Measurements from ENCODE around the gene FAM114A1.
"Not testable (repeated sequence)": the region's sequence is repeated elsewhere in the genome, so short reads cannot be mapped to it uniquely, and the experiment has no call there.

Gene FAM114A1

GRCh38 chr4:38940476-38940875 is 72.9 kb downstream of the FAM114A1 start:
- no peak for DNase-seq

DNA sequence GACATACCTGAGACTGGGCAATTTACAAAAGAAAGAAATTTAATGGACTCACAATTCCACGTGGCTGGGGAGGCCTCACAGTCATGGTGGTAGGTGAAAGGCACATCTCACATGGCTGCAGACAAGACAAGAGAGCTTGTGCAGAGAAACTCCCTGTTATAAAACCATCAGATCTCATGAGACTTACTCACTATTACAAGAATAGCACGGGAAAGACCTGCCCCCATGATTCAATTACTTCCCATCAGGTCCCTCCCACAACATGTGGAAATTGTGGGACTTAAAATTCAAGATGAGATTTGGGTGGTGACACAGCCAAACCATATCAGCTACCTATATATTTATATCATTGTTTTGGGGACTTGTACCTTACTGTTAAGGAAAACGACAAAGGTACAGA is 74.3 kb downstream of the FAM114A1 start:
- peak; percentile 24 for DNase-seq

DNA sequence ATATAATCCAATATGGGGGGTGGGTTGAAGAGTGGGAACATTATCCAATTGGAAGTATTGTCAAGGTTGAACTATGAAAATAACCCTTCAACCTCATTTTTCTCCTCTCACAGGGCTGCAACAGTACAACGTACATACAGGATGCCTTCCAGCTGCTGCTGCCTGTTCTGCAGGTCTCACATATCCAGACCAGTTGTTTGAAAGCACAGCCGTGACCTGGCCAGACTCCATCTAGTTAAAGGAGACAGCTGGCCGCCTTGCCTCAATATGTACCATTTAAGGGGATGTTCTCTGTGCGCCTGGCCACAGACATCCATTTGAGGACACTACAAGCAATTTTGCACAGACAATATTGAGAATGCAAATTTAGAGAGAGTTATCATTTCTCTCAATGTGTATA is 75.7 kb downstream of the FAM114A1 start:
- no peak for DNase-seq

DNA sequence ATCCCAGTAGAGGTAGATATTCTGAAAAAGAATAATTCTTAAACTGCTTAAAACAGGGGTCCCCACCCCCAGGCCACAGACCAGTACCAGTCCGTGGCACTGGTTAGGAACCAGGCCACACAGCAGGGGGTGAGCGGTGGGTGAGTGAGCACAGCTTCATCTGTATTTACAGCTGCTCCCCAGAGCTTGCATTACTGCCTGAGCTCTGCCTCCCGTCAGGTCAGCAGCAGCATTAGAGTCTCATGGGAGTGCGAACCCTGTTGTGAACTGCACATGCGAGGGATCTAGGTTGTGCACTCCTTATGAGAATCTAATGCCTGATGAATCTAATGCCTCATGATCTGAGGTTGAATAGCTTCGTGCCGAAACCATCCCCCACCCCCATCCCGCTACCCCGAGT is 76.8 kb downstream of the FAM114A1 start:
- no peak for DNase-seq

GRCh38 chr4:38946919-38947318 is 79.3 kb downstream of the FAM114A1 start:
- no peak for DNase-seq

GRCh38 chr4:38948551-38948950 is 80.9 kb downstream of the FAM114A1 start:
- DNase-seq, result peak; percentile 37

DNA sequence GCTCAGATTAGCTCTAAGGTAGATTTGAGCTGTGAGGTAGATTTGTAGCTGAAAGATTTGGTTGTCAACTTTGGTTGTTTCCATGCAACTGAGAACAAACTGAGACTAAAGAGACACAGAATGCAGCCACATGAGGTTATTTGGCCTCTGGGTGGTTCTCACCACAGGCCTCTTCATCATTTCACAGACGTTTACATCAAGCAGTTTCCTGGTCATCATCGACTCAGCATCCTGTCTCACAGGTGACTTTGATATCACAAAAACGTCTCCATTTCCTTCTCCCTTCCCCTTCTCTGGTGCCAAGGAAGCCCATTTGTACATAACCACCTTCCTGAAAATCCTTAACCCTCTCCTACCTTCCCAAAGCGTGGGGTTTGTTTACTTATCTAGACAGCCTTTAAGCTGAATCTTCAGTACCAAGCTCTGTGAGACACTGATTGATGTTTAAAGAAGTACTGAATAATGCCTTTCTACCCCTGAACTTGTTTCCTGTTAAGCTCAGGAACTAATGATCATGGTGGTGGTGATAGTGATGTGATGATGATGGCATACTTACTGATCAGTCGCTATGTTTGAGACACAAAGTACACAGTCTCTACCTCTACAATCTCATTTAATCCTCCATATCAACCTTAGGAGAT is 81.9 kb downstream of the FAM114A1 start:
- no peak for DNase-seq

DNA sequence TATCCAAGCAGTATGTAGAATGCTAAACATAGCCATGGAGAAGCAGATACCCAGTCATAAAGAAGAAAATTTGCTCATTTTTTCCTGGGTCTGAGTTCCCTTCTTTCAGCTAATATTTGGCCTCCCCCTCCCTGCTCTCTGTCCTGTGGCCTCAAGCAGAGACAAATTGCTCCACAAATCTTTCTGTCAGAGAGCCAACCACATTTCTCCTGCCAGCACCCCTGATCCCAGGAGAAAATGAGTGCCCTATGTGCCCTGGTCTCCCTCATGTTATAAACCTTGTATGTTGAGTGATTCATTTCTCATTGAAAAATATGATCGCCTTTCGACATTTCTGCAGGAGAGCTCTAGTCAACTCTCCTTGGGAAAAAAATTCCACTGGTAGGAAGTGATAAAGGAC is 82.6 kb downstream of the FAM114A1 start:
- no peak for DNase-seq

- DNase-seq, result no peak
These were observed 83.1 kb downstream of the FAM114A1 start for GRCh38 chr4:38950734-38951133.

- no peak for DNase-seq
These were observed 84.0 kb downstream of the FAM114A1 start for GRCh38 chr4:38951598-38951997.

DNA sequence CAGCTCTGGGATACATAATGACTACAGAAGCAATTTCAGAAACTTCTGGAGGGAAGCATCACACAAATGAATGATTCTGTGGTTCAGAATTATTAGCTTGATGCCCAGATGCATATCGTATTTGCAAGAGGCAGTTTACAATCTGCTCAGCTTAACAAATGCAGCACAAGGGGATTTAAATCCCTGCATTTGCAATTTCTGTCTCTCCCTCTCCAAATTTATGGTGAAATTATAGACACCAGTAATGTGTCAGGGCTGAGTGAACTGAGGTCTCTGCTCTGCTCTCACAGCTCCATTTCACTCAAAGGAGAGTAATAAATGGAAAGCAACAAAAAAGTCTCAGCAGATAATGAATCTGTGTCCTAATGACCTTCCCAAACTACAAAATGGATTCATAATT is 84.4 kb downstream of the FAM114A1 start:
- DNase-seq, result no peak

GRCh38 chr4:38954727-38955126 is 87.1 kb downstream of the FAM114A1 start:
- DNase-seq, result no peak

DNA sequence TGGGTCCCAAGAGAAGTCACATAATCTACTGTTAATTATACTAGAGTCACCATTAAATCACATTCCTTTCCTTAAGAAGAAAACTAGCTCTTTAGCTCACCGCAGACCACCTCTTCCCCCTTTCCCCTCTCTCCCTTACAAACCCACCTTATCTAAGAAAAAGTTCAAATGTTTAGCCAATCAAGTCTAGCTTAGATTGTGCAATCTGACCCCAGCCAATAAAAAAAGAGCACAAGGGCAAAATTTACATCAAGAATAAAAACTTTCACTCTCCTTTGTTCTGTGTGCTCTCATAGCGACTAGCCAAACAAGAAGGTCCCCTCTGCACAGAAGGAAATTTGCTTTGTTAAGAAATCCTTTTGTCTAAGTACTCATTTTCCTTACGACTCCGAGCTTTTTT is 88.4 kb downstream of the FAM114A1 start:
- peak; percentile 14 for DNase-seq

DNA sequence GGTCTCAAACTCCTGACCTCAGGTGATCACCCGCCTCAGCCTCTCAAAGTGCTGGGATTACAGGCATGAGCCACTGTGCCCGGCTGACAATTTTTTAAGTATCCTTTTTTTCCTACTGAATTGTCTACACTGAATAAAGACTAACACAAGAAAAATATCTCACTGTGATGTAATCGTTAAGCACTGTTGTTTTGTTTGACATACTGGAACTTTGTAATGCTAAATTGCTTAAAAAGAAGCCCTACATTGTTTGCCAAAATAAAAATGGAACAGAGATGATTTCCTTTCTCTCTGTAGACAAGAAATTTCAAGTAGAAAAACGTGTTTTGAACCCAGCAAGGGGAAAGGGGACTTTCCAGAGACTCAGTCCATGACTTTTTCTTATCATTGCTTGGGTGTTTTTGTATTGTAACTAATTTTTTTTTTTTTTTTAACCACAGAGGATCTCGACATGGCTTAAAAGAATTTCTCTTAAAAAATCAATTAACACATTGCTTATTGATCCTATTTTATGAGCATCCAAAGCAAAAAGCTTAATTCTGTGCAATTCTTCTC is 89.7 kb downstream of the FAM114A1 start:
- no peak for DNase-seq

GRCh38 chr4:38957893-38958292 is 90.3 kb downstream of the FAM114A1 start:
- DNase-seq, result no peak

- peak; percentile 53 for DNase-seq
These were observed 91.0 kb downstream of the FAM114A1 start for GRCh38 chr4:38958453-38959190.

- not testable (repeated sequence) for DNase-seq
These were observed 91.6 kb downstream of the FAM114A1 start for GRCh38 chr4:38959248-38959647.

DNA sequence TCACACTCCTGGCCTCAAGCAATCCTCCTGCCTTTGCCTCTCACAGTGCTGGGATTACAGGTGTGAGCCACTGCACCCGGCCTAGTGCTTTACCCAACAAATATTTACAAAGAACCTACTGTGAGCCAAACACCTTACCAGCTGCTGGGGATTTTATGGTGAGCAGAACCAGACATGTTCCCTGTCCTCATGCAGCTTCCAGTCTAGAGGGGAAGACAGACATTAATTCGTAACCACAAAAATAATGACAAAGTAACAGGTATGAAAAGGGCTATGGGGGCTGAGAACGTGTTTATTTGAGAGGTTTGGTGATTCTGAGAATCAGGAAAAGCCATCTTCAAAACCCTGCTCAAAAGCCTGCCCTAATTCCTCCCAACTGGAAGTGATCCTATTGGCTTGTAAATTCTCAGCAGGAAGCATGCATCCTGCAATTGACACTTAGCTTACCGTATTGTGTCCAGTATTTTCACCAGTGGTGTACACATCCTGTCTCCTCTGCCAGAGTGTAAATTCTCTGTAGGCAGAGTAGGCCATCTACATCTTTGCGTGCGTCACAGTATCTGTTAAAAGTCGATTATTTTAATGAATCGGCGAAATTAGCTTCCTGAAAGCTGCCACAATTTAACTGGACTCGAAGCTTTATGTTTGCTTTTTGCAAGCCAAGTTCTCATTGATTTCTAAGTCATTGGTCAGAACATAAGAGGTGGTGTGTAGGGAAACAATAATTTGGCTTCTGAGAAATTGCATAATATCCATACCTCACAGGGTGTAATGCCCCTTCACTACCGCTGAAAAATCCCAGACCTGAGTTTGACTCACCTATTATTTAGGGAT is 97.6 kb downstream of the FAM114A1 start:
- no peak for DNase-seq

GRCh38 chr4:38965866-38966265 is 98.3 kb downstream of the FAM114A1 start:
- no peak for DNase-seq

- DNase-seq, result peak; percentile 61
These were observed 99.9 kb downstream of the FAM114A1 start for GRCh38 chr4:38967260-38968095.

- DNase-seq, result no peak
These were observed 101.1 kb downstream of the FAM114A1 start for GRCh38 chr4:38968668-38969067.

DNA sequence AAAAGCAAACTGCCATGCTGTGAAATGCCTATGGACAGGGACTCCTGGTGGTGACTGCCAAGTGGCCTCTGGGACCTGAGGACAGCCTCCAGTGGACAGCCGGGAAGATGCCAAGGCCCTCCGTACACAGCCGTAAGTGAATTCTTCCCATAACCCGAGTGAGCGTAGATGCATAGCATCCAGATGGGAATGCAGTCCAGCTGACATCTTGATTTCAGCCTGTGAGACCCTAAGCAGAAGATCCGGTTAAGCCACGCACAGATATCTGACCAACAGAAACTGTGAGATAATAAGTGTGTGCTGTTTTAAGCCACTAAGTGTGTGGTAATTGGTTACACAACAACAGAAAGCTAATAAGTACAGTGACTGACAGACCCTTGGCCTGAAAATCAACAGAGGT is 108.7 kb downstream of the FAM114A1 start:
- DNase-seq, result no peak

DNA sequence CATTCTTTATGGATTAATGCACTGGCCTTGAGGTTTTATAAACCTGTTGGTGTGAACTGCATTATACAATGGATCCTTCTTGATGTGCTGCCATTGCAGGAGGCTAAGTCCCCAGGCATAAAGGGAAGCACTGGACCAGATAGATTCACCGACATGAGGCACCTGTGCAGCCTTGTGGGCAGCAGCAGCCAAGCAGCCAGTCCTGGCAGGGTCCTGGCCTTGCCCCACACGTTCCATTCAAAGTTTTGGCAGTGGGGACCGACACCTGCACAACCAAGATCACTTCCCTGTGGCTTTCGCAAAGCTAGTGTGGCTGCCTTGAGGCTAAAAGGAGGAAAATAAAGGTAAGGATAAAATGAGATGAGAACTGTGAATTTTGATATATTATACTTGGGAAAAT is 111.5 kb downstream of the FAM114A1 start:
- no peak for DNase-seq

Measured in OCI-M1 (cell line).